ENCODE measurements around the gene TAS2R13. TPM values are rescaled to one million over a fixed set of nuclear protein-coding genes. Genes with fewer than 3 reads are reported as not detected.

Gene TAS2R13
- total and polyA plus RNA-seq, 2 of the 4 experiments (the other 2 are of a cell fraction): 0.03 to 0.90 TPM

DNA sequence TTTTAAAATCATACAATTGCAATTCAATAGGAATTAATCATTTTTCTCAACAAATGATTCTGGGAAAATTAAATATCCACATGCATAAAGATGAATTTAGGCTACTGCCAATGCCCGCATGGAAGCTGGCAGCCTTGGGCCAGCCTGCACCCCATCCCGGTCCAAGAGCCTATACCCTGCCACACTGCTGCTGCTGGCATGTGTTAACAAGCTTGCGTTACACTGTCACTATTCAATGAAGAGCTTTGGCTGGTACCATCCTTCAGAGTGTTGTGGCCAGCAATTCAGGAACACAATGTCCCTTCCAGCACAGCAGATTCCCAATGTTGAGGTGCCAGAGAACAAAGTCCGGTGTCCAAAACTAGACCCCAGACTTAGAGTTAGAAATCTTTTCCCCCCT, 43.3 kb upstream of the TAS2R13 start:
- no peaks in the 10 kb centered on the region for H3K9me1 ChIP-seq (ENCODE audit: insufficient read depth, low read length)
- ChIA-PET POLR2A (ENCODE audit: unreplicated experiment) (no interaction called here), CTCF (no interaction called here)
- no peak overlapping the region for H2AFZ ChIP-seq (replicated peaks; ENCODE audit: low read length, poor library complexity)
- H4K8ac ChIP-seq (ENCODE audit: low read depth in 2 of 2, low read length in 2 of 2): no peak overlapping the region
- no peaks in the 10 kb centered on the region for H3K27me3 ChIP-seq (ENCODE audit: control insufficient read depth, insufficient read depth, low read length)
- no peak overlapping the region for H2BK15ac ChIP-seq (ENCODE audit: low read depth, low read length)
- no TSS peak for BruUV-seq (replicated peaks)
- no peak overlapping the region for H3K23ac ChIP-seq (ENCODE audit: low read depth, low read length)
- H3K9ac ChIP-seq (ENCODE audit: low read depth, low read length): no peak overlapping the region
- H3K4me3 ChIP-seq (ENCODE audit: insufficient read depth, low read depth, low read length): no peak overlapping the region
- in situ Hi-C loops (cut with MboI; ENCODE audit: low sequenced_read_pairs): no loop called here
- DNase-seq (no peak), ATAC-seq (ENCODE audit: low read depth) (no peak)
- H3K56ac ChIP-seq (ENCODE audit: extremely low read depth, insufficient read depth, low read length): no peak overlapping the region
- no peak overlapping the region for H3K27ac ChIP-seq (ENCODE audit: insufficient read depth, low read length)
- H4K5ac ChIP-seq (ENCODE audit: low read depth, low read length): no peak overlapping the region
- H3K4ac ChIP-seq (ENCODE audit: low read depth, low read length): no peak overlapping the region
- H2BK5ac ChIP-seq (ENCODE audit: low read depth, low read length, poor library complexity, severe bottlenecking): no peak overlapping the region
- dilution Hi-C loops (cut with HindIII; ENCODE audit: low sequenced_read_pairs, unreplicated experiment): no loop called here
- H3K14ac ChIP-seq (replicated peaks; ENCODE audit: low read depth, low read length): no peak overlapping the region
- H2AK5ac ChIP-seq (ENCODE audit: low read depth, low read length): no peak overlapping the region
- no peak overlapping the region for H2BK20ac ChIP-seq (ENCODE audit: low read depth, low read length)
- H4K91ac ChIP-seq (ENCODE audit: insufficient read depth, low read depth, low read length): no peak overlapping the region
- H3K9me3 ChIP-seq (ENCODE audit: control insufficient read depth, insufficient read depth, low read length): no peaks in the 10 kb centered on the region; the same call in none of the 2 replicates
- TF ChIP-seq POLR2A (IDR thresholded peaks at IDR 0.05; ENCODE audit: low read depth, low read length) (no peak), RAD21 (IDR thresholded peaks at IDR 0.05; ENCODE audit: low read length) (no peak), NFE2L2 (IDR thresholded peaks at IDR 0.05; ENCODE audit: low read depth, low read length) (no peak), CEBPB (IDR thresholded peaks at IDR 0.05; ENCODE audit: low read depth, low read length) (no peak), USF2 (IDR thresholded peaks at IDR 0.05; ENCODE audit: low read depth, low read length) (no peak), CHD1 (IDR thresholded peaks at IDR 0.05; ENCODE audit: low read depth, low read length) (no peak), RFX5 (IDR thresholded peaks at IDR 0.05; ENCODE audit: low read depth, low read length) (no peak), RCOR1 (IDR thresholded peaks at IDR 0.05; ENCODE audit: insufficient replicate concordance, low read length) (no peak), CTCF (conservative IDR thresholded peaks at IDR 0.05; ENCODE audit: low read depth, low read length) (no peak), MAZ (IDR thresholded peaks at IDR 0.05; ENCODE audit: borderline replicate concordance, low read depth, low read length) (no peak), SMC3 (IDR thresholded peaks at IDR 0.05; ENCODE audit: low read depth, low read length) (no peak)
- TF ChIP-seq, protein P1, sequence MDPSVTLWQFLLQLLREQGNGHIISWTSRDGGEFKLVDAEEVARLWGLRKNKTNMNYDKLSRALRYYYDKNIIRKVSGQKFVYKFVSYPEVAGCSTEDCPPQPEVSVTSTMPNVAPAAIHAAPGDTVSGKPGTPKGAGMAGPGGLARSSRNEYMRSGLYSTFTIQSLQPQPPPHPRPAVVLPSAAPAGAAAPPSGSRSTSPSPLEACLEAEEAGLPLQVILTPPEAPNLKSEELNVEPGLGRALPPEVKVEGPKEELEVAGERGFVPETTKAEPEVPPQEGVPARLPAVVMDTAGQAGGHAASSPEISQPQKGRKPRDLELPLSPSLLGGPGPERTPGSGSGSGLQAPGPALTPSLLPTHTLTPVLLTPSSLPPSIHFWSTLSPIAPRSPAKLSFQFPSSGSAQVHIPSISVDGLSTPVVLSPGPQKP (IDR thresholded peaks at IDR 0.05; ENCODE audit: borderline replicate concordance, low read depth, low read length): no peak
- H3K4me2 ChIP-seq (ENCODE audit: low read depth, low read length): no peak overlapping the region
- H3K4me1 ChIP-seq (ENCODE audit: control insufficient read depth, insufficient read depth, low read length): peaks cover 2% of the 10 kb centered on the region; the same call in 1 of the 2 replicates
- H2BK120ac ChIP-seq (ENCODE audit: low read depth, low read length): no peak overlapping the region
- peaks cover 6 to 11% of the 10 kb centered on the region in 2 experiments; a peak in 3 of 4 replicates for H3K79me1 ChIP-seq (ENCODE audit: low read depth in 1 of 2, low read length in 2 of 2)
- no peak overlapping the region for H3K18ac ChIP-seq (ENCODE audit: low read depth, low read length)
- H4K20me1 ChIP-seq (ENCODE audit: insufficient read depth, low read length): no peaks in the 10 kb centered on the region; the same call in 1 of the 2 replicates
- intact Hi-C loops (cut with micrococcal nuclease): no loop called here
- H3K36me3 ChIP-seq (ENCODE audit: control insufficient read depth, insufficient read depth, low read length): no peaks in the 10 kb centered on the region
- 94% methylated on average over 2 of the region's 4 CpGs; no CpG with 5 or more reads in 1 of the 2 experiments for WGBS, 2 experiments (ENCODE audit: extremely low coverage in 2 of 2, insufficient read length in 1 of 2)
- no peak overlapping the region for H2AK9ac ChIP-seq (replicated peaks; ENCODE audit: low read depth, low read length, poor library complexity)

All from IMR-90 (cell line).